Spleen (tissue), 7 donors: ENCODE results near the gene GUK1.

Source experiments
- POLR2AphosphoS5 ChIP-seq, 3 donors: sonication (generic); formaldehyde crosslinking; IDR thresholded peaks; one replicate each; pipeline ENCODE4 v1.5.1; 2017; ENCODE audit warnings: antibody characterized with exemption in 3 of 3
- TF ChIP-seq, protein P1 (sequence below), 11 experiments: fragments of 200-600 bp in 7 of 11; fragments of 450-650 bp in 4 of 11; sonication (generic) in 4 of 11; IDR thresholded peaks in 8 of 11; conservative IDR thresholded peaks in 3 of 11; 1 replicate in 7 of 11; 2 replicates in 4 of 11; pipeline versions ENCODE4 v1.4.0 to v1.8.0; 2016 to 2021; ENCODE audit warnings: antibody characterized with exemption in 11 of 11, inconsistent platforms in 4 of 11, mild to moderate bottlenecking in 1 of 11
- donor health status: DM: no; HTN: no; CAD: no; lungs with moderate emphysema.
- donor health status: DM: no; HTN: no; CAD: no.
- donor health status: DM: no; HTN: no; CAD: no.

DNA sequence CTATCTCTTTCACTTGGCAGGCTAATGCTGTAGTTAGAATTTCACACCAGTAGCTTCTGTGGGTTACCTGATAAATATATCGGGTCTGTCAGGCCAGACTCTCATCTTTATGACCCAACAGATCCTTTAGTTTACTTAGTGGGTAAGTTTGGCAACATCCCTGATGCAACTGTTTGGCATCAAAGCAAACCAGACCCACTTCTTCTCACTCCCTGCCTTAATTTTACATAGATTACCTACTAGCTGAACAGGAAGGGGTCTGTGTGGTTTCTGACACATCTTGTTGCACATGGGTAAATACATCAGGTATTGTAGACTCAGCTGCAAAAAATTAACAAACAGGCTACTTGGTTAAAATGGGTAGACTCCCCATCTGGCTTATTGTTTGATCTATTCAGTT, 3.2 kb upstream of the GUK1 start:
- TF ChIP-seq, protein P1, sequence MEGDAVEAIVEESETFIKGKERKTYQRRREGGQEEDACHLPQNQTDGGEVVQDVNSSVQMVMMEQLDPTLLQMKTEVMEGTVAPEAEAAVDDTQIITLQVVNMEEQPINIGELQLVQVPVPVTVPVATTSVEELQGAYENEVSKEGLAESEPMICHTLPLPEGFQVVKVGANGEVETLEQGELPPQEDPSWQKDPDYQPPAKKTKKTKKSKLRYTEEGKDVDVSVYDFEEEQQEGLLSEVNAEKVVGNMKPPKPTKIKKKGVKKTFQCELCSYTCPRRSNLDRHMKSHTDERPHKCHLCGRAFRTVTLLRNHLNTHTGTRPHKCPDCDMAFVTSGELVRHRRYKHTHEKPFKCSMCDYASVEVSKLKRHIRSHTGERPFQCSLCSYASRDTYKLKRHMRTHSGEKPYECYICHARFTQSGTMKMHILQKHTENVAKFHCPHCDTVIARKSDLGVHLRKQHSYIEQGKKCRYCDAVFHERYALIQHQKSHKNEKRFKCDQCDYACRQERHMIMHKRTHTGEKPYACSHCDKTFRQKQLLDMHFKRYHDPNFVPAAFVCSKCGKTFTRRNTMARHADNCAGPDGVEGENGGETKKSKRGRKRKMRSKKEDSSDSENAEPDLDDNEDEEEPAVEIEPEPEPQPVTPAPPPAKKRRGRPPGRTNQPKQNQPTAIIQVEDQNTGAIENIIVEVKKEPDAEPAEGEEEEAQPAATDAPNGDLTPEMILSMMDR (IDR thresholded peaks at IDR 0.05 in 8 of 11, conservative IDR thresholded peaks at IDR 0.05 in 3 of 11): no peak
- no peak for TF ChIP-seq POLR2AphosphoS5 (IDR thresholded peaks at IDR 0.05)
